LNCAP (cell line): ENCODE data around the gene CACNA1G.

ENCODE experiments used
- TF ChIP-seq, protein P1 (sequence below): fragments of 450-650 bp; IDR thresholded peaks from 2 replicates; pipeline ENCODE4 v1.5.1; 2017; ENCODE audit warnings: mild to moderate bottlenecking

Gene CACNA1G

GRCh38 chr17:50573866-50574611 is 13.5 kb downstream of the CACNA1G start:
- TF ChIP-seq, protein P1, sequence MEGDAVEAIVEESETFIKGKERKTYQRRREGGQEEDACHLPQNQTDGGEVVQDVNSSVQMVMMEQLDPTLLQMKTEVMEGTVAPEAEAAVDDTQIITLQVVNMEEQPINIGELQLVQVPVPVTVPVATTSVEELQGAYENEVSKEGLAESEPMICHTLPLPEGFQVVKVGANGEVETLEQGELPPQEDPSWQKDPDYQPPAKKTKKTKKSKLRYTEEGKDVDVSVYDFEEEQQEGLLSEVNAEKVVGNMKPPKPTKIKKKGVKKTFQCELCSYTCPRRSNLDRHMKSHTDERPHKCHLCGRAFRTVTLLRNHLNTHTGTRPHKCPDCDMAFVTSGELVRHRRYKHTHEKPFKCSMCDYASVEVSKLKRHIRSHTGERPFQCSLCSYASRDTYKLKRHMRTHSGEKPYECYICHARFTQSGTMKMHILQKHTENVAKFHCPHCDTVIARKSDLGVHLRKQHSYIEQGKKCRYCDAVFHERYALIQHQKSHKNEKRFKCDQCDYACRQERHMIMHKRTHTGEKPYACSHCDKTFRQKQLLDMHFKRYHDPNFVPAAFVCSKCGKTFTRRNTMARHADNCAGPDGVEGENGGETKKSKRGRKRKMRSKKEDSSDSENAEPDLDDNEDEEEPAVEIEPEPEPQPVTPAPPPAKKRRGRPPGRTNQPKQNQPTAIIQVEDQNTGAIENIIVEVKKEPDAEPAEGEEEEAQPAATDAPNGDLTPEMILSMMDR, result no peak

DNA sequence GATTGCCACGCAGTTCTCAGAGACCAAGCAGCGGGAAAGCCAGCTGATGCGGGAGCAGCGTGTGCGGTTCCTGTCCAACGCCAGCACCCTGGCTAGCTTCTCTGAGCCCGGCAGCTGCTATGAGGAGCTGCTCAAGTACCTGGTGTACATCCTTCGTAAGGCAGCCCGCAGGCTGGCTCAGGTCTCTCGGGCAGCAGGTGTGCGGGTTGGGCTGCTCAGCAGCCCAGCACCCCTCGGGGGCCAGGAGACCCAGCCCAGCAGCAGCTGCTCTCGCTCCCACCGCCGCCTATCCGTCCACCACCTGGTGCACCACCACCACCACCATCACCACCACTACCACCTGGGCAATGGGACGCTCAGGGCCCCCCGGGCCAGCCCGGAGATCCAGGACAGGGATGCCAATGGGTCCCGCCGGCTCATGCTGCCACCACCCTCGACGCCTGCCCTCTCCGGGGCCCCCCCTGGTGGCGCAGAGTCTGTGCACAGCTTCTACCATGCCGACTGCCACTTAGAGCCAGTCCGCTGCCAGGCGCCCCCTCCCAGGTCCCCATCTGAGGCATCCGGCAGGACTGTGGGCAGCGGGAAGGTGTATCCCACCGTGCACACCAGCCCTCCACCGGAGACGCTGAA is 15.2 kb downstream of the CACNA1G start:
- TF ChIP-seq, protein P1, result no peak

GRCh38 chr17:50576864-50577263 is 16.3 kb downstream of the CACNA1G start:
- TF ChIP-seq, protein P1, result no peak

GRCh38 chr17:50577451-50577954 is 17.0 kb downstream of the CACNA1G start:
- TF ChIP-seq, protein P1, result no peak

GRCh38 chr17:50578173-50578572 is 17.7 kb downstream of the CACNA1G start:
- TF ChIP-seq, protein P1, result no peak

DNA sequence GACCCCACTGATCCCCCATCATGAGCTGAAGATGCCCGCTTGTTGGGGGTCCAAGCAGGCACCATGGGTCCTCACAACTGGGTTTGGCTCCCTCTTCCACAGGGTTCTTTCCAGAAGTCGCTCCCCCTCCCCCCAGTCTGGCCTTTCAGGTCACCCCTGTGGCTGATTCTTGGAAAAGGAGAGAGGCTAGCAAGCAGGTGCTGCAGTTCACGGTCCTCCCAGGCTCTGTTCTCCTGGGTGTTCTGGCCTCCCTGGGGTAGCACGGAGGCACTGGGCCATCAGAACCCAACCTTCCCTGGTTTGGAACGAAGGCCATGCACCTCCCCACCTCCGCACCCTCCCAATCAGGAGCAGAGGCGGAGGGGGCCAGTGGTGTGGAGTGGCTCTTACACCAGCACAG is 18.9 kb downstream of the CACNA1G start:
- TF ChIP-seq, protein P1, result no peak

GRCh38 chr17:50580646-50581045 is 20.1 kb downstream of the CACNA1G start:
- TF ChIP-seq, protein P1, result no peak
